HepG2 (cell line): ENCODE measurements around the gene NFIC. TPM values are rescaled to one million over a fixed set of nuclear protein-coding genes. Genes with fewer than 3 reads are reported as not detected.

Source experiments
- BHLHE40 ChIP-seq: IDR thresholded peaks from 2 replicates; pipeline ENCODE4 v1.6.1; 2011; ENCODE audit warnings: low read length, improper control_type of control experiment
- ERF ChIP-seq: IDR thresholded peaks from 2 replicates; pipeline ENCODE4 v1.6.1; 2018; ENCODE audit warnings: missing biosample characterization, missing genetic modification reagents
- FOXA3 ChIP-seq: IDR thresholded peaks from 2 replicates; pipeline ENCODE4 v1.6.1; 2016; ENCODE audit warnings: missing genetic modification reagents, missing compliant biosample characterization
- FOXP1 ChIP-seq, 2 experiments: fragments of 450-650 bp in 1 of 2; IDR thresholded peaks; 2 replicates each; pipeline ENCODE4 v1.6.1; 2017 to 2018; ENCODE audit warnings: antibody characterized with exemption in 1 of 2
- JUND ChIP-seq: sonication (generic); formaldehyde crosslinking; IDR thresholded peaks from 2 replicates; pipeline ENCODE4 v1.8.0; 2022; ENCODE audit warnings: mild to moderate bottlenecking, missing genetic modification reagents
- KDM4B ChIP-seq: sonication (generic); formaldehyde crosslinking; IDR thresholded peaks from 2 replicates; pipeline ENCODE4 v1.4.0; 2020; ENCODE audit warnings: missing genetic modification reagents
- MAFK ChIP-seq, 2 experiments: IDR thresholded peaks in 1 of 2; conservative IDR thresholded peaks in 1 of 2; 2 replicates each; pipeline ENCODE4 v1.6.1; 2011; ENCODE audit warnings: improper control_type of control experiment in 2 of 2, low read length in 2 of 2
- PHF20 ChIP-seq: sonication (generic); formaldehyde crosslinking; IDR thresholded peaks from 2 replicates; pipeline ENCODE4 v1.5.0; 2020; ENCODE audit warnings: mild to moderate bottlenecking, missing genetic modification reagents
- RARG ChIP-seq: sonication (generic); formaldehyde crosslinking; IDR thresholded peaks from 2 replicates; pipeline ENCODE4 v1.4.0; 2020; ENCODE audit warnings: low read depth, mild to moderate bottlenecking, missing genetic modification reagents
- RCOR2 ChIP-seq: IDR thresholded peaks from 2 replicates; pipeline ENCODE4 v1.6.1; 2016; ENCODE audit warnings: missing biosample characterization, missing genetic modification reagents
- RXRA ChIP-seq: sonication (generic); formaldehyde crosslinking; IDR thresholded peaks from 2 replicates; pipeline ENCODE4 v1.5.1; 2020; ENCODE audit warnings: missing genetic modification reagents
- SIX1 ChIP-seq: sonication (generic); formaldehyde crosslinking; IDR thresholded peaks from 2 replicates; pipeline ENCODE4 v1.4.0; 2020; ENCODE audit warnings: missing genetic modification reagents, borderline replicate concordance
- YEATS4 ChIP-seq: sonication (generic); formaldehyde crosslinking; IDR thresholded peaks from 2 replicates; pipeline ENCODE4 v1.4.0; 2020; ENCODE audit warnings: missing genetic modification reagents, borderline replicate concordance
- YY1 ChIP-seq: IDR thresholded peaks from 2 replicates; pipeline ENCODE4 v1.6.1; 2011; ENCODE audit warnings: low read length, low read depth, moderate library complexity, mild to moderate bottlenecking; ENCODE audit not compliant: insufficient read depth, insufficient replicate concordance
- ZBTB3 ChIP-seq: sonication (generic); formaldehyde crosslinking; IDR thresholded peaks from 2 replicates; pipeline ENCODE4 v1.4.0; 2020; ENCODE audit warnings: low read depth, mild to moderate bottlenecking, moderate library complexity, missing genetic modification reagents, borderline replicate concordance
- ZFAT ChIP-seq: sonication (generic); formaldehyde crosslinking; conservative IDR thresholded peaks from 2 replicates; pipeline ENCODE4 v1.8.1; 2023; ENCODE audit warnings: missing genetic modification reagents, inconsistent platforms
- ZNF143 ChIP-seq: sonication (generic); formaldehyde crosslinking; IDR thresholded peaks from 2 replicates; pipeline ENCODE4 v1.4.0; 2020; ENCODE audit warnings: missing genetic modification reagents
- ZNF703 ChIP-seq: sonication (generic); formaldehyde crosslinking; IDR thresholded peaks from 2 replicates; pipeline ENCODE4 v1.5.1; 2020; ENCODE audit warnings: missing genetic modification reagents, mild to moderate bottlenecking, moderate library complexity, borderline replicate concordance
- ZNF75D ChIP-seq: sonication (generic); formaldehyde crosslinking; IDR thresholded peaks from 2 replicates; pipeline ENCODE4 v1.8.1; 2023; ENCODE audit warnings: missing genetic modification reagents, mild to moderate bottlenecking, borderline replicate concordance
- ZNF850 ChIP-seq: sonication (generic); formaldehyde crosslinking; conservative IDR thresholded peaks from 2 replicates; pipeline ENCODE4 v1.9.0; 2021; ENCODE audit warnings: mild to moderate bottlenecking, missing genetic modification reagents
- polyA plus RNA-seq, 8 experiments: library from polyadenylated mRNA; depleted of rRNA in 3 of 8; stranded (reverse) in 7 of 8; unstranded in 1 of 8; fragments of >200 nt; fragmentation: Illumina TruSeq in 4 of 8; extraction: Trizol in 4 of 8; gene quantifications; 2 replicates each; pipeline versions ENCODE4 v1.2.1 to v1.2.3, GENCODE V29; 2011 to 2016; ENCODE audit warnings: low read depth in 4 of 8, missing spikeins in 1 of 8, mixed read lengths in 1 of 8; ENCODE audit not compliant: insufficient read depth in 1 of 8
- total RNA-seq, 5 experiments: library from RNA; depleted of rRNA; stranded (reverse); fragments of >200 nt; fragmentation: Illumina TruSeq; extraction: Trizol; gene quantifications; 2 replicates each; pipeline ENCODE4 v1.2.3, GENCODE V29; 2016; ENCODE audit warnings: low read depth in 1 of 5
- TF ChIP-seq, protein P1 (sequence below), 2 experiments: sonication (generic) in 1 of 2; formaldehyde crosslinking in 1 of 2; IDR thresholded peaks; 2 replicates each; pipeline versions ENCODE4 v1.6.1 to v1.9.0; 2014 to 2022; ENCODE audit warnings: antibody characterized with exemption in 1 of 2, borderline replicate concordance in 1 of 2, inconsistent platforms in 1 of 2, low read depth in 1 of 2, missing genetic modification reagents in 1 of 2
- TF ChIP-seq, protein P2 (sequence below): sonication (generic); formaldehyde crosslinking; IDR thresholded peaks from 2 replicates; pipeline ENCODE4 v1.8.1; 2023; ENCODE audit warnings: mild to moderate bottlenecking, missing genetic modification reagents
- TF ChIP-seq, protein P3 (sequence below): sonication (generic); formaldehyde crosslinking; IDR thresholded peaks from 2 replicates; pipeline ENCODE4 v1.4.0; 2020; ENCODE audit warnings: mild to moderate bottlenecking, missing genetic modification reagents

NFIC gene
- total and polyA plus RNA-seq, 2 of the 13 experiments (the other 11 are each of a cell fraction or from before 2014, with no cell fraction given), result 1.3 to 2.5 TPM

DNA sequence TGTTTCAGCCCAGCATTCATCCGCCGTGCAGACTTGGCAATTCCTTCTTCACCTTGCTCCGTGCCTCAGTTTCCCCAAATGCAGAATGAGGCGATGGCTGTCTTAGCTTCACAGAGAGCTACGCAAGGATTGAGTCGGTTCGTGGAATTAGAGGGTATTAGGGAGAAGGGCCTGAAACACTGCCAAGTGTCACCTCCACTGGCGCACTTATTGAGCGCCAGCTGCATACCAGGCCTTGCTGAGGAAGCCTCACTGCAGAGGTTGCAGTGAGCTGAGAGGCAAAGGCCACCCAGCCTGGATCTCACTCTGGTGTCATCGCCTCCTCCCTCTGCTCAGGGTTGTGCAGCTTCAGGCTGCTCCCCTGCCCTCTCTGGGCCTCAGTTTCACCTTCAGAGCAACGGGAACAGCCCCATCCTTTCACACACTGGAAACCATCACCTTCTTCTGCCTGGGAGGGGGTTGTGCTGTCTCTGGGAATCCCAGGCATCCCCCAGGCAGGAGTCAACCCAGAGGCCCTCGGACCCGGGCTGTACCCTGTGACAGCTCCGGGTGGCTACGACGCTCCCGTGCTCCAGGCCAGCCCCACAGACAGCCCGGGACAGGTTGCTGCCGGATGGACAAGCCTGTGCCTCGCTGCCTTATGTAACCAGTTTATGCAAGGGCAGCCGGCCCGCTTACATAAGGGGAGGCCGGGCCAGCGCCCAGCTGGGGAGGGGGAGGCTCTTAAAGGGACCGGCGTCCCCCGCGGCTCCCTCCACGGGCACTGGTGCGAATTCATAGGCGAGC, 31.9 kb downstream of the NFIC start (continued):
- TF ChIP-seq, protein P1, sequence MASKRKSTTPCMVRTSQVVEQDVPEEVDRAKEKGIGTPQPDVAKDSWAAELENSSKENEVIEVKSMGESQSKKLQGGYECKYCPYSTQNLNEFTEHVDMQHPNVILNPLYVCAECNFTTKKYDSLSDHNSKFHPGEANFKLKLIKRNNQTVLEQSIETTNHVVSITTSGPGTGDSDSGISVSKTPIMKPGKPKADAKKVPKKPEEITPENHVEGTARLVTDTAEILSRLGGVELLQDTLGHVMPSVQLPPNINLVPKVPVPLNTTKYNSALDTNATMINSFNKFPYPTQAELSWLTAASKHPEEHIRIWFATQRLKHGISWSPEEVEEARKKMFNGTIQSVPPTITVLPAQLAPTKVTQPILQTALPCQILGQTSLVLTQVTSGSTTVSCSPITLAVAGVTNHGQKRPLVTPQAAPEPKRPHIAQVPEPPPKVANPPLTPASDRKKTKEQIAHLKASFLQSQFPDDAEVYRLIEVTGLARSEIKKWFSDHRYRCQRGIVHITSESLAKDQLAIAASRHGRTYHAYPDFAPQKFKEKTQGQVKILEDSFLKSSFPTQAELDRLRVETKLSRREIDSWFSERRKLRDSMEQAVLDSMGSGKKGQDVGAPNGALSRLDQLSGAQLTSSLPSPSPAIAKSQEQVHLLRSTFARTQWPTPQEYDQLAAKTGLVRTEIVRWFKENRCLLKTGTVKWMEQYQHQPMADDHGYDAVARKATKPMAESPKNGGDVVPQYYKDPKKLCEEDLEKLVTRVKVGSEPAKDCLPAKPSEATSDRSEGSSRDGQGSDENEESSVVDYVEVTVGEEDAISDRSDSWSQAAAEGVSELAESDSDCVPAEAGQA (IDR thresholded peaks at IDR 0.05; ENCODE audit: low read depth), result 0 out of 2 replicates have a peak, but pooled peaks have one; percentile 14
- TF ChIP-seq, protein P1 (CRISPR knock-in tag; IDR thresholded peaks at IDR 0.05; ENCODE audit: borderline replicate concordance), result no peak
- TF ChIP-seq SIX1 (peak; percentile 18; the same call in 1 of the 2 replicates), JUND (CRISPR knock-in tag) (no peak; the same call in 1 of the 2 replicates), RXRA (peak; percentile 98), KDM4B (peak; percentile 78), ZNF850 (CRISPR knock-in tag) (no peak), FOXP1 (IDR thresholded peaks at IDR 0.05) (no peak), FOXP1 (CRISPR knock-in tag; IDR thresholded peaks at IDR 0.05) (peak; percentile 59; the same call in 1 of the 2 replicates), ZNF703 (no peak), ERF (CRISPR knock-in tag) (peak; percentile 89), ZBTB3 (CRISPR knock-in tag) (peak; percentile 91; the same call in 1 of the 2 replicates), BHLHE40 (no peak), MAFK (conservative IDR thresholded peaks at IDR 0.05 in 1 of 2, IDR thresholded peaks at IDR 0.05 in 1 of 2; ENCODE audit: low read length in 2 of 2) (no peak), YEATS4 (CRISPR knock-in tag) (peak; percentile 73), PHF20 (no peak; the same call in 1 of the 2 replicates), FOXA3 (CRISPR knock-in tag) (peak; percentile 88), YY1 (no peak), ZFAT (no peak), RCOR2 (peak; percentile 54; the same call in 1 of the 2 replicates), ZNF143 (CRISPR knock-in tag) (peak; percentile 51; the same call in 1 of the 2 replicates), RARG (CRISPR knock-in tag) (no peak), ZNF75D (CRISPR knock-in tag) (no peak)
- TF ChIP-seq, protein P2, sequence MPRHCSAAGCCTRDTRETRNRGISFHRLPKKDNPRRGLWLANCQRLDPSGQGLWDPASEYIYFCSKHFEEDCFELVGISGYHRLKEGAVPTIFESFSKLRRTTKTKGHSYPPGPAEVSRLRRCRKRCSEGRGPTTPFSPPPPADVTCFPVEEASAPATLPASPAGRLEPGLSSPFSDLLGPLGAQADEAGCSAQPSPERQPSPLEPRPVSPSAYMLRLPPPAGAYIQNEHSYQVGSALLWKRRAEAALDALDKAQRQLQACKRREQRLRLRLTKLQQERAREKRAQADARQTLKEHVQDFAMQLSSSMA (CRISPR knock-in tag), result no peak
- TF ChIP-seq, protein P3, sequence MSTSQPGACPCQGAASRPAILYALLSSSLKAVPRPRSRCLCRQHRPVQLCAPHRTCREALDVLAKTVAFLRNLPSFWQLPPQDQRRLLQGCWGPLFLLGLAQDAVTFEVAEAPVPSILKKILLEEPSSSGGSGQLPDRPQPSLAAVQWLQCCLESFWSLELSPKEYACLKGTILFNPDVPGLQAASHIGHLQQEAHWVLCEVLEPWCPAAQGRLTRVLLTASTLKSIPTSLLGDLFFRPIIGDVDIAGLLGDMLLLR, result peak; percentile 59; the same call in 1 of the 2 replicates
